Neuronal stem cell (in vitro differentiated cells): ENCODE results near the gene KIAA1671.

Source experiments
- DNase-seq: peaks from one replicate; pipeline ENCODE4 v3.0.0-alpha.2; 2013; ENCODE audit warnings: low spot score
- H2AFZ ChIP-seq: one replicate; pipeline ENCODE4 v1.6.1; 2013; ENCODE audit warnings: mild to moderate bottlenecking, low read length, inconsistent platforms
- H2AK5ac ChIP-seq: 2 replicates; pipeline ENCODE4 v1.6.1; 2013; ENCODE audit warnings: low read depth, mild to moderate bottlenecking, inconsistent platforms, low read length, moderate library complexity, mixed read lengths
- H2BK120ac ChIP-seq: 2 replicates; pipeline ENCODE4 v1.6.1; 2013; ENCODE audit warnings: low read depth, mild to moderate bottlenecking, inconsistent platforms, low read length, moderate library complexity, mixed read lengths
- H2BK12ac ChIP-seq: one replicate; pipeline ENCODE4 v1.6.1; 2013; ENCODE audit warnings: low read length, inconsistent platforms
- H2BK15ac ChIP-seq: 2 replicates; pipeline ENCODE4 v1.6.1; 2013; ENCODE audit warnings: mild to moderate bottlenecking, low read length, inconsistent platforms, mixed read lengths
- H2BK5ac ChIP-seq: one replicate; pipeline ENCODE4 v1.6.1; 2013; ENCODE audit warnings: inconsistent platforms, mild to moderate bottlenecking, low read length, moderate library complexity
- H3K14ac ChIP-seq: one replicate; pipeline ENCODE4 v1.6.1; 2013; ENCODE audit warnings: low read length, inconsistent platforms
- H3K18ac ChIP-seq: 2 replicates; pipeline ENCODE4 v1.6.1; 2013; ENCODE audit warnings: low read length, inconsistent platforms
- H3K23ac ChIP-seq: 2 replicates; pipeline ENCODE4 v1.6.1; 2013; ENCODE audit warnings: low read depth, mild to moderate bottlenecking, mixed read lengths, low read length, inconsistent platforms; ENCODE audit not compliant: poor library complexity
- H3K27ac ChIP-seq: replicated peaks from 3 replicates; pipeline ENCODE4 v1.5.1; 2013; ENCODE audit warnings: low read length, inconsistent platforms
- H3K27me3 ChIP-seq, 3 experiments: 2 replicates each; pipeline ENCODE4 v1.6.1; 2013; ENCODE audit warnings: low read length in 3 of 3, mild to moderate bottlenecking in 2 of 3, inconsistent platforms in 1 of 3, low read depth in 1 of 3, mixed read lengths in 1 of 3, moderate library complexity in 1 of 3; ENCODE audit not compliant: control insufficient read depth in 3 of 3, insufficient read depth in 3 of 3
- H3K36me3 ChIP-seq, 2 donors: replicated peaks in 1 of 2; 2 replicates each; pipeline ENCODE4 v1.6.1; 2013; ENCODE audit warnings: low read length in 2 of 2; ENCODE audit not compliant: control insufficient read depth in 2 of 2, insufficient read depth in 2 of 2
- H3K4ac ChIP-seq: 2 replicates; pipeline ENCODE4 v1.6.1; 2013; ENCODE audit warnings: inconsistent platforms, mild to moderate bottlenecking, low read length, moderate library complexity
- H3K4me1 ChIP-seq, 2 donors: 1 replicate in 1 of 2; 2 replicates in 1 of 2; pipeline ENCODE4 v1.6.1; 2013; ENCODE audit warnings: low read length in 2 of 2, low read depth in 1 of 2; ENCODE audit not compliant: control insufficient read depth in 2 of 2, insufficient read depth in 1 of 2
- H3K4me2 ChIP-seq: one replicate; pipeline ENCODE4 v1.6.1; 2013; ENCODE audit warnings: mild to moderate bottlenecking, low read length, inconsistent platforms; ENCODE audit not compliant: insufficient read depth, poor library complexity, severe bottlenecking
- H3K4me3 ChIP-seq, 2 donors: 2 replicates each; pipeline ENCODE4 v1.5.1; 2013; ENCODE audit warnings: low read length in 2 of 2, mild to moderate bottlenecking in 2 of 2, inconsistent platforms in 1 of 2, moderate library complexity in 1 of 2
- H3K79me1 ChIP-seq: one replicate; pipeline ENCODE4 v1.6.1; 2013; ENCODE audit warnings: low read depth, mild to moderate bottlenecking, inconsistent platforms, low read length, moderate library complexity
- H3K9ac ChIP-seq: one replicate; pipeline ENCODE4 v1.6.1; 2013; ENCODE audit warnings: mild to moderate bottlenecking, low read depth, low read length, inconsistent platforms; ENCODE audit not compliant: poor library complexity
- H3K9me3 ChIP-seq, 2 donors: replicated peaks in 1 of 2; 2 replicates each; pipeline versions ENCODE3 to v1.6.1; 2013; ENCODE audit warnings: low read length in 2 of 2, mild to moderate bottlenecking in 2 of 2, inconsistent platforms in 1 of 2, low read depth in 1 of 2, mixed read lengths in 1 of 2, moderate library complexity in 1 of 2; ENCODE audit not compliant: control insufficient read depth in 2 of 2, insufficient read depth in 1 of 2
- H4K8ac ChIP-seq: one replicate; pipeline ENCODE4 v1.6.1; 2013; ENCODE audit warnings: low read depth, mild to moderate bottlenecking, inconsistent platforms, low read length, moderate library complexity
- H4K91ac ChIP-seq: one replicate; pipeline ENCODE4 v1.6.1; 2013; ENCODE audit warnings: low read length, low read depth, mild to moderate bottlenecking, inconsistent platforms; ENCODE audit not compliant: poor library complexity
- WGBS, 2 donors: extraction: QIAGEN DNeasy Blood & Tissue Kit; methylation state at CpG; one replicate each; pipeline ENCODE4 v1.1.7; 2013; ENCODE audit warnings: missing lambda C conversion rate in 2 of 2, mixed read lengths in 1 of 2; ENCODE audit not compliant: insufficient read length in 2 of 2, insufficient replicate concordance in 1 of 2; ENCODE audit errors: extremely low coverage in 2 of 2; 5-methylcytosine and 5-hydroxymethylcytosine counted together

Gene KIAA1671

GRCh38 chr22:25060522-25061071 is 108.1 kb downstream of the KIAA1671 start:
- no peak overlapping the region for H3K23ac ChIP-seq
- H3K79me1 ChIP-seq, result no peaks in the 10 kb centered on the region
- no peak overlapping the region for H4K91ac ChIP-seq
- H2AK5ac ChIP-seq, result no peak overlapping the region
- H3K14ac ChIP-seq, result no peak overlapping the region
- H3K4me3 ChIP-seq, result no peak overlapping the region
- no peak overlapping the region for H2BK15ac ChIP-seq
- no peak overlapping the region for H3K9ac ChIP-seq
- no peak overlapping the region for H3K4me2 ChIP-seq
- no peak overlapping the region for H4K8ac ChIP-seq
- no peak overlapping the region for H3K4ac ChIP-seq
- no peak overlapping the region for H2BK12ac ChIP-seq
- peaks cover 10 to 14% of the 10 kb centered on the region in 2 donors for H3K4me1 ChIP-seq
- H3K9me3 ChIP-seq, result no peaks in the 10 kb centered on the region
- H3K18ac ChIP-seq, result no peak overlapping the region
- no peak overlapping the region for H2BK5ac ChIP-seq
- no CpG with 5 or more reads among the region's 10 CpGs for WGBS, 2 donors
- H2BK120ac ChIP-seq, result no peak overlapping the region
- H3K27ac ChIP-seq, result no peak overlapping the region
- no peaks in the 10 kb centered on the region for H3K36me3 ChIP-seq
- no peak overlapping the region for H2AFZ ChIP-seq
- no peak for DNase-seq
- no peaks in the 10 kb centered on the region for H3K27me3 ChIP-seq

- Histone ChIP-seq H3K9ac (no peak overlapping the region), H2BK12ac (no peak overlapping the region), H3K36me3 (no peaks in the 10 kb centered on the region), H2AFZ (no peak overlapping the region), H3K18ac (no peak overlapping the region), H3K27me3 (no peaks in the 10 kb centered on the region), H3K27ac (no peak overlapping the region), H3K79me1 (no peaks in the 10 kb centered on the region), H2BK120ac (no peak overlapping the region), H2BK5ac (no peak overlapping the region), H3K23ac (no peak overlapping the region), H3K4me2 (no peak overlapping the region), H3K4me3 (no peak overlapping the region), H4K8ac (no peak overlapping the region), H3K9me3 (no peaks in the 10 kb centered on the region), H2BK15ac (no peak overlapping the region), H2AK5ac (no peak overlapping the region), H3K4ac (no peak overlapping the region), H3K4me1 (peaks cover 10 to 14% of the 10 kb centered on the region in 2 donors), H3K14ac (no peak overlapping the region), H4K91ac (no peak overlapping the region)
- no peak for DNase-seq
- WGBS, 2 donors, result 100% methylated on average over 1 of the region's 5 CpGs
Measured at GRCh38 chr22:25061134-25061533, 108.6 kb downstream of the KIAA1671 start.

- H3K9ac ChIP-seq, result no peak overlapping the region
- no peak overlapping the region for H4K91ac ChIP-seq
- H3K4me1 ChIP-seq, result peaks cover 10 to 14% of the 10 kb centered on the region in 2 donors
- H3K18ac ChIP-seq, result no peak overlapping the region
- WGBS, 2 donors, result no CpG with 5 or more reads among the region's 8 CpGs
- H2BK15ac ChIP-seq, result no peak overlapping the region
- H3K9me3 ChIP-seq, result no peaks in the 10 kb centered on the region
- no peak overlapping the region for H4K8ac ChIP-seq
- H3K23ac ChIP-seq, result no peak overlapping the region
- H3K27me3 ChIP-seq, result no peaks in the 10 kb centered on the region
- DNase-seq, result no peak
- no peaks in the 10 kb centered on the region for H3K79me1 ChIP-seq
- H3K27ac ChIP-seq, result no peak overlapping the region
- H3K36me3 ChIP-seq, result no peaks in the 10 kb centered on the region
- peak overlapping the region; percentile 24 for H2AFZ ChIP-seq
- H3K4me2 ChIP-seq, result no peak overlapping the region
- H3K14ac ChIP-seq, result no peak overlapping the region
- no peak overlapping the region for H2BK5ac ChIP-seq
- no peak overlapping the region for H2AK5ac ChIP-seq
- H3K4me3 ChIP-seq, result no peak overlapping the region
- H3K4ac ChIP-seq, result no peak overlapping the region
- no peak overlapping the region for H2BK120ac ChIP-seq
- H2BK12ac ChIP-seq, result no peak overlapping the region
Measured at GRCh38 chr22:25061605-25062376, 109.3 kb downstream of the KIAA1671 start.

- Histone ChIP-seq H3K4me3 (no peak overlapping the region), H3K9ac (no peak overlapping the region), H3K4me2 (no peak overlapping the region), H3K14ac (no peak overlapping the region), H2BK5ac (no peak overlapping the region), H2AK5ac (no peak overlapping the region), H3K4me1 (peaks cover 8 to 14% of the 10 kb centered on the region in 2 donors), H3K27ac (no peak overlapping the region), H3K79me1 (no peaks in the 10 kb centered on the region), H3K36me3 (no peaks in the 10 kb centered on the region), H4K91ac (no peak overlapping the region), H2AFZ (peak overlapping the region; percentile 24), H3K18ac (peak overlapping the region; percentile 11), H2BK120ac (no peak overlapping the region), H4K8ac (no peak overlapping the region), H2BK15ac (no peak overlapping the region), H3K23ac (no peak overlapping the region), H3K9me3 (no peaks in the 10 kb centered on the region), H3K27me3 (no peaks in the 10 kb centered on the region), H2BK12ac (no peak overlapping the region), H3K4ac (no peak overlapping the region)
- WGBS, 2 donors, result no CpG with 5 or more reads among the region's 16 CpGs
- no peak for DNase-seq
Measured at GRCh38 chr22:25062386-25063085, 110.0 kb downstream of the KIAA1671 start.
